H1 (cell line): ENCODE measurements around the gene ADGRL3. TPM values are rescaled to one million over a fixed set of nuclear protein-coding genes. Genes with fewer than 3 reads are reported as not detected.

Source experiments
- CTCF ChIA-PET: fragments of 300-600 bp; sonication (Branson Sonifier 250); formaldehyde crosslinking; loops from one replicate; lab custom pipeline; 2021; ENCODE audit not compliant: partially characterized antibody; lab: Charles Lee
- POLR2A ChIA-PET: fragments of 300-600 bp; sonication (Branson Sonifier 250); formaldehyde crosslinking; loops from one replicate; lab custom pipeline; 2021; ENCODE audit warnings: inconsistent platforms; ENCODE audit not compliant: partially characterized antibody; lab: Charles Lee
- DNase-seq, 2 experiments: peaks; one replicate each; pipeline versions ENCODE4 v3.0.0 to v3.0.0-alpha.2; 2010 to 2022; ENCODE audit warnings: low spot score in 2 of 2, low read depth in 1 of 2, mixed read lengths in 1 of 2
- FAIRE-seq: peaks from 2 replicates; lab custom pipeline; 2011; peaks lifted over from hg19 to GRCh38; lab: Jason Lieb, UNC
- H2AFZ ChIP-seq: 2 replicates; pipeline ENCODE4 v1.8.1; 2012; ENCODE audit warnings: low read length, inconsistent platforms
- H2AK5ac ChIP-seq: 2 replicates; pipeline ENCODE4 v1.6.1; 2013; ENCODE audit warnings: low read depth, low read length
- H2BK120ac ChIP-seq: replicated peaks from 2 replicates; pipeline ENCODE3; 2013; ENCODE audit warnings: low read depth, low read length, inconsistent platforms
- H2BK12ac ChIP-seq: 2 replicates; pipeline ENCODE4 v1.6.1; 2013; ENCODE audit warnings: low read depth, low read length
- H2BK15ac ChIP-seq: 2 replicates; pipeline ENCODE4 v1.6.1; 2013; ENCODE audit warnings: low read length
- H2BK20ac ChIP-seq: 2 replicates; pipeline ENCODE4 v1.6.1; 2013; ENCODE audit warnings: low read length
- H2BK5ac ChIP-seq: 2 replicates; pipeline ENCODE4 v1.6.1; 2013; ENCODE audit warnings: low read depth, low read length
- H3K14ac ChIP-seq: 2 replicates; pipeline ENCODE4 v1.6.1; 2013; ENCODE audit warnings: inconsistent platforms; ENCODE audit not compliant: insufficient read length
- H3K18ac ChIP-seq: 2 replicates; pipeline ENCODE4 v1.6.1; 2013; ENCODE audit warnings: low read length; ENCODE audit errors: extremely low read depth
- H3K23ac ChIP-seq: 2 replicates; pipeline ENCODE4 v1.6.1; 2013; ENCODE audit warnings: inconsistent platforms; ENCODE audit not compliant: insufficient read length
- H3K23me2 ChIP-seq: 2 replicates; pipeline ENCODE4 v1.6.1; 2013; ENCODE audit warnings: low read depth, low read length
- H3K27ac ChIP-seq: 2 replicates; pipeline ENCODE4 v1.6.1; 2011; ENCODE audit warnings: low read depth, low read length, inconsistent platforms
- H3K27me3 ChIP-seq, 4 experiments: replicated peaks in 1 of 4; 1 replicate in 1 of 4; 2 replicates in 3 of 4; pipeline versions ENCODE4 v1.6.1 to v1.8.1; 2011 to 2013; ENCODE audit warnings: low read length in 3 of 4, mild to moderate bottlenecking in 3 of 4, inconsistent platforms in 2 of 4, mixed read lengths in 2 of 4, moderate library complexity in 1 of 4; ENCODE audit not compliant: control insufficient read depth in 3 of 4, insufficient read depth in 3 of 4; ENCODE audit errors: extremely low read depth in 1 of 4
- H3K36me3 ChIP-seq, 4 experiments: 2 replicates each; pipeline versions ENCODE4 v1.6.1 to v1.8.1; 2011 to 2013; ENCODE audit warnings: mild to moderate bottlenecking in 4 of 4, low read length in 3 of 4, moderate library complexity in 2 of 4, control low read depth in 1 of 4, inconsistent platforms in 1 of 4; ENCODE audit not compliant: insufficient read depth in 4 of 4, control insufficient read depth in 2 of 4
- H3K4ac ChIP-seq: replicated peaks from 2 replicates; pipeline ENCODE3; 2013; ENCODE audit warnings: low read length, low read depth, mixed read lengths, inconsistent platforms; ENCODE audit not compliant: insufficient read length
- H3K4me1 ChIP-seq, 4 experiments: replicated peaks in 1 of 4; 1 replicate in 1 of 4; 2 replicates in 3 of 4; pipeline versions ENCODE4 v1.6.1 to v1.8.1; 2011 to 2013; ENCODE audit warnings: low read length in 3 of 4, inconsistent platforms in 2 of 4, mixed read lengths in 1 of 4; ENCODE audit not compliant: insufficient read depth in 4 of 4, control insufficient read depth in 3 of 4
- H3K4me2 ChIP-seq, 2 experiments: 2 replicates each; pipeline versions ENCODE4 v1.6.1 to v1.8.1; 2011 to 2013; ENCODE audit warnings: low read depth in 2 of 2, low read length in 2 of 2, control low read depth in 1 of 2, inconsistent platforms in 1 of 2, mild to moderate bottlenecking in 1 of 2; ENCODE audit not compliant: insufficient read depth in 1 of 2
- H3K4me3 ChIP-seq, 4 experiments: fragments of 200-600, 300-600 bp in 1 of 4; sonication (generic), shearing (Covaris generic), sonication (Bioruptor Twin) in 1 of 4; 2 replicates each; pipeline versions ENCODE4 v1.5.1 to v1.8.1; 2011 to 2016; ENCODE audit warnings: low read length in 4 of 4, low read depth in 3 of 4, control low read depth in 2 of 4, inconsistent platforms in 2 of 4, mild to moderate bottlenecking in 2 of 4, mixed read lengths in 1 of 4, moderate library complexity in 1 of 4; ENCODE audit not compliant: insufficient read depth in 2 of 4; ENCODE audit errors: extremely low read depth in 1 of 4
- H3K56ac ChIP-seq: replicated peaks from 2 replicates; pipeline ENCODE3; 2013; ENCODE audit warnings: low read depth, mild to moderate bottlenecking, mixed read lengths, low read length, inconsistent platforms; ENCODE audit not compliant: insufficient read length
- H3K79me1 ChIP-seq: 2 replicates; pipeline ENCODE4 v1.6.1; 2013; ENCODE audit warnings: low read depth, low read length, control low read depth
- H3K79me2 ChIP-seq, 2 experiments: 2 replicates each; pipeline versions ENCODE4 v1.6.1 to v1.8.1; 2012 to 2013; ENCODE audit warnings: low read length in 2 of 2, mild to moderate bottlenecking in 2 of 2, inconsistent platforms in 1 of 2; ENCODE audit not compliant: insufficient read depth in 2 of 2, control insufficient read depth in 1 of 2
- H3K9ac ChIP-seq, 4 experiments: replicated peaks in 1 of 4; 1 replicate in 1 of 4; 2 replicates in 3 of 4; pipeline versions ENCODE4 v1.6.1 to v1.8.1; 2011 to 2013; ENCODE audit warnings: low read depth in 3 of 4, low read length in 3 of 4, control low read depth in 2 of 4, mild to moderate bottlenecking in 2 of 4, moderate library complexity in 2 of 4, inconsistent platforms in 1 of 4; ENCODE audit errors: extremely low read depth in 1 of 4
- H3K9me3 ChIP-seq, 2 experiments: 2 replicates each; pipeline versions ENCODE4 v1.6.1 to v1.8.1; 2012 to 2013; ENCODE audit warnings: mild to moderate bottlenecking in 2 of 2, moderate library complexity in 2 of 2, control low read depth in 1 of 2, inconsistent platforms in 1 of 2, low read depth in 1 of 2, low read length in 1 of 2, mixed read lengths in 1 of 2; ENCODE audit not compliant: insufficient read depth in 2 of 2
- H4K20me1 ChIP-seq, 2 experiments: replicated peaks in 1 of 2; 2 replicates each; pipeline versions ENCODE3 to v1.8.1; 2011 to 2013; ENCODE audit warnings: inconsistent platforms in 2 of 2, low read length in 2 of 2, mild to moderate bottlenecking in 1 of 2; ENCODE audit not compliant: insufficient read depth in 2 of 2, control insufficient read depth in 1 of 2
- H4K5ac ChIP-seq: 2 replicates; pipeline ENCODE4 v1.6.1; 2013; ENCODE audit warnings: low read length, low read depth, mixed read lengths, inconsistent platforms; ENCODE audit not compliant: insufficient read length
- H4K8ac ChIP-seq: 2 replicates; pipeline ENCODE4 v1.8.0; 2013; ENCODE audit warnings: mild to moderate bottlenecking, moderate library complexity, low read length, inconsistent platforms; ENCODE audit not compliant: insufficient read depth; ENCODE audit errors: extremely low read depth
- H4K91ac ChIP-seq: replicated peaks from 2 replicates; pipeline ENCODE3; 2013; ENCODE audit warnings: low read length, mixed read lengths, inconsistent platforms; ENCODE audit not compliant: insufficient read length
- EP300 ChIP-seq, 2 experiments: IDR thresholded peaks; 1 replicate in 1 of 2; 2 replicates in 1 of 2; pipeline ENCODE4 v1.6.1; 2011 to 2012; ENCODE audit warnings: low read depth in 2 of 2, low read length in 2 of 2, mild to moderate bottlenecking in 2 of 2, borderline replicate concordance in 1 of 2, inconsistent platforms in 1 of 2, moderate library complexity in 1 of 2
- EZH2 ChIP-seq: fragments of 200-600 bp; sonication (generic); IDR thresholded peaks from 2 replicates; pipeline ENCODE4 v1.7.1; 2012; ENCODE audit warnings: low read depth, mild to moderate bottlenecking, moderate library complexity, low read length, inconsistent platforms; ENCODE audit not compliant: severe bottlenecking
- FOSL1 ChIP-seq: IDR thresholded peaks from 2 replicates; pipeline ENCODE4 v1.6.1; 2011; ENCODE audit warnings: mild to moderate bottlenecking, low read depth, low read length, moderate library complexity; ENCODE audit not compliant: insufficient read depth
- GABPA ChIP-seq: IDR thresholded peaks from 2 replicates; pipeline ENCODE4 v1.6.1; 2011; ENCODE audit warnings: mild to moderate bottlenecking, low read length, moderate library complexity, borderline replicate concordance; ENCODE audit not compliant: insufficient read depth
- GTF2F1 ChIP-seq: IDR thresholded peaks from 2 replicates; pipeline ENCODE4 v1.6.1; 2012; ENCODE audit warnings: low read depth, low read length, improper control_type of control experiment, borderline replicate concordance
- HDAC2 ChIP-seq, 2 experiments: fragments of 300-600 bp in 1 of 2; sonication (generic) in 1 of 2; IDR thresholded peaks; 2 replicates each; pipeline ENCODE4 v1.6.1; 2011 to 2012; ENCODE audit warnings: low read depth in 2 of 2, low read length in 2 of 2, mild to moderate bottlenecking in 2 of 2, moderate library complexity in 2 of 2, borderline replicate concordance in 1 of 2, inconsistent platforms in 1 of 2
- KDM1A ChIP-seq: fragments of 200-600, 300-600 bp; sonication (generic); IDR thresholded peaks from 2 replicates; pipeline ENCODE4 v1.7.1; 2016; ENCODE audit warnings: mild to moderate bottlenecking, low read length, borderline replicate concordance
- POLR2AphosphoS5 ChIP-seq: IDR thresholded peaks from 2 replicates; pipeline ENCODE4 v1.6.1; 2011; ENCODE audit warnings: low read depth, low read length
- SIRT6 ChIP-seq: IDR thresholded peaks from one replicate; pipeline ENCODE4 v1.7.1; 2012; ENCODE audit warnings: low read length, inconsistent platforms
- TCF12 ChIP-seq: IDR thresholded peaks from 2 replicates; pipeline ENCODE4 v1.6.1; 2011; ENCODE audit warnings: low read depth, mild to moderate bottlenecking, low read length
- YY1 ChIP-seq: IDR thresholded peaks from 2 replicates; pipeline ENCODE4 v1.6.1; 2011; ENCODE audit warnings: low read depth, mild to moderate bottlenecking, low read length
- WGBS, 2 experiments: shearing (Covaris generic) in 1 of 2; methylation state at CpG; one replicate each; pipeline versions ENCODE4 v1.1.6 to v1.1.7; 2013 to 2015; ENCODE audit warnings: low lambda C conversion rate in 2 of 2, mixed read lengths in 2 of 2, inconsistent platforms in 1 of 2, low coverage in 1 of 2, missing lambda C conversion rate in 1 of 2; ENCODE audit not compliant: insufficient replicate concordance in 2 of 2, insufficient coverage in 1 of 2, insufficient read length in 1 of 2; ENCODE audit errors: extremely low coverage in 1 of 2, missing lambda C conversion rate in 1 of 2; 5-methylcytosine and 5-hydroxymethylcytosine counted together
- polyA plus RNA-seq, 7 experiments: library from polyadenylated mRNA; depleted of rRNA in 3 of 7; stranded (reverse) in 5 of 7; unstranded in 2 of 7; fragments of >200 nt in 5 of 7; fragments of 200-250 nt in 2 of 7; gene quantifications; 1 replicate in 5 of 7; 2 replicates in 1 of 7; 4 replicates in 1 of 7; pipeline versions ENCODE4 v1.2.1 to v1.2.3, GENCODE V29; 2011 to 2013; ENCODE audit warnings: missing spikeins in 2 of 7, mixed read lengths in 2 of 7
- total RNA-seq: library from RNA; stranded (reverse); fragmentation: NEBNext Ultra II Directional; extraction: Animal tissue kit (Norgen Biotek cat#: 25700); gene quantifications from 2 replicates; pipeline ENCODE4 v1.2.1, GENCODE V29; 2021
- TF ChIP-seq, protein P1 (sequence below): IDR thresholded peaks from 2 replicates; pipeline ENCODE4 v1.6.1; 2011; ENCODE audit warnings: low read depth, mild to moderate bottlenecking, low read length; ENCODE audit not compliant: insufficient read depth

The ADGRL3 gene
- total and polyA plus RNA-seq, 2 of the 8 experiments (the other 6 are each of a cell fraction or from before 2014, with no cell fraction given) = 6.6 to 13.0 TPM

DNA sequence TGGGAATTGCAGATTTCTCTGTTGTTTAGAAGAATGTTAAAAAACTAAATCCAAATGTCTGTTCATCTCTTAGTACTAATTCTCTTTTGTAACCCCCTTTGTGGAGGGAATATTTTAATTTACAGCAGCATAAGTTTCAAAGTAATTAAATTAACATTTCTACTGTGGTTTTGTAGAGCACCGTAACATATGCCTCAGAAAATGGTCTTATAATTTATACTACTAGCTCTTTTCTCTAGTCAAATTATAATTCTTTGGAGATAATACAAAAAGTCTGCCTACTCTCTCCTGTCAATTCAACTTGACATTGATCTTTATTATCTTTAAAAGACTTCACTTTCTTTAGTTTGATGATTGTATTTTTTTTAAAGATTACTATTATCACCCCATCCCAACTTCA, 759.0 kb downstream of the ADGRL3 start:
- H3K79me1 ChIP-seq = no peaks in the 10 kb centered on the region
- no peak overlapping the region for H4K91ac ChIP-seq
- H2BK120ac ChIP-seq = no peak overlapping the region
- H3K18ac ChIP-seq = no peak overlapping the region
- H4K20me1 ChIP-seq = no peaks in the 10 kb centered on the region
- H3K79me2 ChIP-seq = no peaks in the 10 kb centered on the region
- no peak overlapping the region for H2BK12ac ChIP-seq
- no peak overlapping the region for H3K27ac ChIP-seq
- peaks cover 0 to 3% (median 0%) of the 10 kb centered on the region in 4 experiments; a peak in 1 of 8 replicates for H3K36me3 ChIP-seq
- no peaks in the 10 kb centered on the region for H3K27me3 ChIP-seq
- no peak overlapping the region for H3K56ac ChIP-seq
- H3K23me2 ChIP-seq = no peaks in the 10 kb centered on the region; the same call in 1 of the 2 replicates
- peaks cover 0 to 2% (median 0%) of the 10 kb centered on the region in 4 experiments; a peak in 1 of 7 replicates for H3K4me1 ChIP-seq
- no peak overlapping the region for H4K8ac ChIP-seq
- no peak overlapping the region for H3K4me2 ChIP-seq
- FAIRE-seq (no peak), DNase-seq (no peak)
- ChIA-PET CTCF (no interaction called here), POLR2A (no interaction called here)
- no peak overlapping the region for H3K23ac ChIP-seq
- H3K9me3 ChIP-seq = no peaks in the 10 kb centered on the region; a peak in 1 of 4 replicates
- H2BK20ac ChIP-seq = no peak overlapping the region
- no peak overlapping the region for H2BK5ac ChIP-seq
- no peak overlapping the region for H2BK15ac ChIP-seq
- H3K14ac ChIP-seq = no peak overlapping the region
- H2AFZ ChIP-seq = no peak overlapping the region
- H3K9ac ChIP-seq = no peak overlapping the region
- H3K4me3 ChIP-seq = no peak overlapping the region
- no peak overlapping the region for H4K5ac ChIP-seq
- WGBS, 2 experiments = 87% methylated on average over 1 of the region's 1 CpG; no CpG with 5 or more reads in 1 of the 2 experiments
- no peak overlapping the region for H3K4ac ChIP-seq
- no peak overlapping the region for H2AK5ac ChIP-seq
- TF ChIP-seq SIRT6 = no peak
- TF ChIP-seq, protein P1, sequence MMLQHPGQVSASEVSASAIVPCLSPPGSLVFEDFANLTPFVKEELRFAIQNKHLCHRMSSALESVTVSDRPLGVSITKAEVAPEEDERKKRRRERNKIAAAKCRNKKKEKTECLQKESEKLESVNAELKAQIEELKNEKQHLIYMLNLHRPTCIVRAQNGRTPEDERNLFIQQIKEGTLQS = no peak
- no peak for TF ChIP-seq EZH2
- no peak for TF ChIP-seq TCF12
- TF ChIP-seq HDAC2 (IDR thresholded peaks at IDR 0.05; ENCODE audit: borderline replicate concordance in 1 of 2, low read depth in 2 of 2, low read length in 2 of 2) = no peak
- TF ChIP-seq GABPA = no peak
- no peak for TF ChIP-seq FOSL1
- no peak for TF ChIP-seq EP300 (IDR thresholded peaks at IDR 0.05; ENCODE audit: borderline replicate concordance in 1 of 2, low read depth in 2 of 2, low read length in 2 of 2)
- TF ChIP-seq YY1 = no peak
- no peak for TF ChIP-seq KDM1A
- no peak for TF ChIP-seq POLR2AphosphoS5
- no peak for TF ChIP-seq GTF2F1
